ENCODE results near the gene CCDC158. TPM values are rescaled to one million over a fixed set of nuclear protein-coding genes. Genes with fewer than 3 reads are reported as not detected.

CCDC158 gene
- total RNA-seq, 1 donor from 2014 or later, result not detected

GRCh38 chr4:76334885-76335284 is 86.1 kb downstream of the CCDC158 start:
- Mint-ChIP-seq H3K4me3 (ENCODE audit: unreplicated experiment) (no peak overlapping the region), H3K27ac (ENCODE audit: unreplicated experiment) (no peak overlapping the region), H3K27me3 (ENCODE audit: unreplicated experiment) (peaks cover 2% of the 10 kb centered on the region), H3K4me1 (ENCODE audit: low read depth, unreplicated experiment) (no peaks in the 10 kb centered on the region), H3K36me3 (ENCODE audit: unreplicated experiment) (peaks cover 4% of the 10 kb centered on the region), H3K9me3 (ENCODE audit: unreplicated experiment) (no peaks in the 10 kb centered on the region)
- TF ChIP-seq CTCF (IDR thresholded peaks at IDR 0.05; ENCODE audit: partially characterized antibody, unreplicated experiment), result no peak
- no peak for DNase-seq

GRCh38 chr4:76326515-76326914 is 94.4 kb downstream of the CCDC158 start:
- peaks cover 9% of the 10 kb centered on the region for H3K36me3 Mint-ChIP-seq (ENCODE audit: unreplicated experiment)
- H3K27me3 Mint-ChIP-seq (ENCODE audit: unreplicated experiment), result peaks cover 4% of the 10 kb centered on the region
- no peak for DNase-seq
- peaks cover 4% of the 10 kb centered on the region for H3K9me3 Mint-ChIP-seq (ENCODE audit: unreplicated experiment)
- no peak overlapping the region for H3K27ac Mint-ChIP-seq (ENCODE audit: unreplicated experiment)
- no peaks in the 10 kb centered on the region for H3K4me1 Mint-ChIP-seq (ENCODE audit: low read depth, unreplicated experiment)
- no peak for TF ChIP-seq CTCF (IDR thresholded peaks at IDR 0.05; ENCODE audit: partially characterized antibody, unreplicated experiment)
- H3K4me3 Mint-ChIP-seq (ENCODE audit: unreplicated experiment), result no peak overlapping the region

- H3K27me3 Mint-ChIP-seq (ENCODE audit: unreplicated experiment), result peaks cover 2% of the 10 kb centered on the region
- H3K4me1 Mint-ChIP-seq (ENCODE audit: low read depth, unreplicated experiment), result no peaks in the 10 kb centered on the region
- TF ChIP-seq CTCF (IDR thresholded peaks at IDR 0.05; ENCODE audit: partially characterized antibody, unreplicated experiment), result no peak
- H3K4me3 Mint-ChIP-seq (ENCODE audit: unreplicated experiment), result no peak overlapping the region
- DNase-seq, result no peak
- peaks cover 6% of the 10 kb centered on the region for H3K9me3 Mint-ChIP-seq (ENCODE audit: unreplicated experiment)
- H3K27ac Mint-ChIP-seq (ENCODE audit: unreplicated experiment), result no peak overlapping the region
- peaks cover 16% of the 10 kb centered on the region for H3K36me3 Mint-ChIP-seq (ENCODE audit: unreplicated experiment)
Measured at GRCh38 chr4:76325072-76325471, 95.9 kb downstream of the CCDC158 start.

- Mint-ChIP-seq H3K36me3 (ENCODE audit: unreplicated experiment) (peaks cover 23% of the 10 kb centered on the region), H3K4me1 (ENCODE audit: low read depth, unreplicated experiment) (no peaks in the 10 kb centered on the region), H3K27ac (ENCODE audit: unreplicated experiment) (no peak overlapping the region), H3K9me3 (ENCODE audit: unreplicated experiment) (peaks cover 12% of the 10 kb centered on the region), H3K4me3 (ENCODE audit: unreplicated experiment) (no peak overlapping the region), H3K27me3 (ENCODE audit: unreplicated experiment) (peaks cover 2% of the 10 kb centered on the region)
- no peak for DNase-seq
- TF ChIP-seq CTCF (IDR thresholded peaks at IDR 0.05; ENCODE audit: partially characterized antibody, unreplicated experiment), result no peak
Measured at GRCh38 chr4:76322236-76322635, 98.7 kb downstream of the CCDC158 start.

DNA sequence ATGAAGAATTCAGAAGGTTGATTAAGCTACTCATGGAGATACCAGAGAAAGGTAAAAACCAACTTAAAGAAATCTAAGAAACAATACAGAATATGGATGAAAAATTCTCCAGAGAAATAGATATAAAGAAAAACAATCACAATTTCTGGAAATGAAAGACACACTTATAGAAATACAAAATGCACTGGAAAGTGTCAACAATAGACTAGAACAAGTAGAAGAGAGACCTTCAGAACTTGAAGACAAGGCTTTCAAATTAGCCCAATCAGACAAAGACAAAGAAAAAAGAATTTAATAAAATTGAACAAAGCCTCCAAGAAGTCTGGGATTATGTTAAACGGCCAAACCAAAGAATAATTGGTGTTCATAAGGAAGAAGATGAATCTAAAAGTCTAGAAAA is 104.8 kb downstream of the CCDC158 start:
- peaks cover 7% of the 10 kb centered on the region for H3K4me1 Mint-ChIP-seq (ENCODE audit: low read depth, unreplicated experiment)
- TF ChIP-seq CTCF (IDR thresholded peaks at IDR 0.05; ENCODE audit: partially characterized antibody, unreplicated experiment), result no peak
- H3K4me3 Mint-ChIP-seq (ENCODE audit: unreplicated experiment), result no peak overlapping the region
- peaks cover 42% of the 10 kb centered on the region for H3K36me3 Mint-ChIP-seq (ENCODE audit: unreplicated experiment)
- no peak overlapping the region for H3K27ac Mint-ChIP-seq (ENCODE audit: unreplicated experiment)
- H3K9me3 Mint-ChIP-seq (ENCODE audit: unreplicated experiment), result peaks cover 8% of the 10 kb centered on the region
- no peaks in the 10 kb centered on the region for H3K27me3 Mint-ChIP-seq (ENCODE audit: unreplicated experiment)
- no peak for DNase-seq
